ENCODE measurements around the gene OR2L13. TPM values are rescaled to one million over a fixed set of nuclear protein-coding genes. Genes with fewer than 3 reads are reported as not detected.

The OR2L13 gene
- total and polyA plus RNA-seq, 2 donors (not counting 1 experiment from before 2014, with no cell fraction given) = 0.73 TPM; not detected in 1

DNA sequence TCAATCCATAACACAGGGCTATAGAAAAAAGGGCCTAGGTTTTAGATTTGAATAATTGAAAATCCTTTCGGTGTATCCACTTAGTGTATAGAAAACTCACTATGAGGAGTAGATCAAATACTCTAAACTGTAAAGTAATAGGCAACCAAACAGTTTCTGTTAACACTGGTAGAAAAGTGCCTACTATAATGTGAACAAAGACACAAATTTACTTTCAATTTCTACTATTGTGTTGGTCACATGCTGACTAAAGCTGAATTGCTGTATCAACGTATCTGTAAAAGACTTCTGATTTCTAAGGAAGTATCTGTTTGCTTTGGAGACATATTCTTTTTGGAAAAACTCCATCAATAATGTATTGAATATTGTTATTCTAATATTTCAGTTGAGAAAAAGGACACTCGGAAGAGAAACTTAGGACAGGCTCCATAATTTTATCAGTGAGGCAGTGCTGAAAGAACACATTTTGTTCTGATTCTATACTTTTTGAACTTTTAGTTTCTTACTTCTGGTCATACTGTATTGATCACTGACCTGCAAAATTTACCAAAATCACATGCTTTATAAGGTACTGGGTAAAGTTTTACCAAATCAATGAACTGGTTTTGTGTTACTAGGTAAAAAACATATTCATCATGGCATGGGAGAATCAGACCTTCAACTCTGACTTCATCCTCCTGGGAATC is 49.7 kb downstream of the OR2L13 start, which contains the start of gene OR2M5:
OR2M5 (plus strand) TSS at position 636 of the 686 bp plus-strand sequence; CDS start at position 636, 0 bp downstream.
- POLR2A ChIA-PET = no interaction called here
- peaks cover 9% of the 10 kb centered on the region for H3K9me3 Mint-ChIP-seq (ENCODE audit: insufficient read depth)
- H3K4me1 ChIP-seq (ENCODE audit: control insufficient read depth in 2 of 2, insufficient read depth in 2 of 2, low read length in 2 of 2) = peaks cover 2 to 9% of the 10 kb centered on the region in 2 donors
- H3K4me3 Mint-ChIP-seq = no peak within 1 kb of the TSS
- peaks cover 10% of the 10 kb centered on the region for H3K4me1 Mint-ChIP-seq
- no peak for DNase-seq
- H3K27me3 Mint-ChIP-seq = no peaks in the 10 kb centered on the region
- no peaks in the 10 kb centered on the region for H3K27me3 ChIP-seq (replicated peaks in 1 of 4; ENCODE audit: control extremely low read depth in 1 of 4, control insufficient read depth in 3 of 4, insufficient read depth in 4 of 4, low read length in 3 of 4)
- no peaks in the 10 kb centered on the region for H3K36me3 ChIP-seq (replicated peaks in 1 of 2; ENCODE audit: control extremely low read depth in 1 of 2, control insufficient read depth in 1 of 2, extremely low read depth in 1 of 2, insufficient read depth in 2 of 2, low read length in 1 of 2)
- no peak within 1 kb of the TSS for H3K9ac ChIP-seq (ENCODE audit: low read length)
- H4K20me1 ChIP-seq (ENCODE audit: control insufficient read depth, insufficient read depth, low read length, poor library complexity, severe bottlenecking) = no peaks in the 10 kb centered on the region
- H2AFZ ChIP-seq (ENCODE audit: insufficient read depth, low read depth, low read length, poor library complexity, severe bottlenecking) = no peak within 1 kb of the TSS
- TF ChIP-seq EZH2 (IDR thresholded peaks at IDR 0.05; ENCODE audit: borderline replicate concordance, insufficient read depth, low read depth, low read length, poor library complexity, severe bottlenecking) = no peak
- TF ChIP-seq, protein P1, sequence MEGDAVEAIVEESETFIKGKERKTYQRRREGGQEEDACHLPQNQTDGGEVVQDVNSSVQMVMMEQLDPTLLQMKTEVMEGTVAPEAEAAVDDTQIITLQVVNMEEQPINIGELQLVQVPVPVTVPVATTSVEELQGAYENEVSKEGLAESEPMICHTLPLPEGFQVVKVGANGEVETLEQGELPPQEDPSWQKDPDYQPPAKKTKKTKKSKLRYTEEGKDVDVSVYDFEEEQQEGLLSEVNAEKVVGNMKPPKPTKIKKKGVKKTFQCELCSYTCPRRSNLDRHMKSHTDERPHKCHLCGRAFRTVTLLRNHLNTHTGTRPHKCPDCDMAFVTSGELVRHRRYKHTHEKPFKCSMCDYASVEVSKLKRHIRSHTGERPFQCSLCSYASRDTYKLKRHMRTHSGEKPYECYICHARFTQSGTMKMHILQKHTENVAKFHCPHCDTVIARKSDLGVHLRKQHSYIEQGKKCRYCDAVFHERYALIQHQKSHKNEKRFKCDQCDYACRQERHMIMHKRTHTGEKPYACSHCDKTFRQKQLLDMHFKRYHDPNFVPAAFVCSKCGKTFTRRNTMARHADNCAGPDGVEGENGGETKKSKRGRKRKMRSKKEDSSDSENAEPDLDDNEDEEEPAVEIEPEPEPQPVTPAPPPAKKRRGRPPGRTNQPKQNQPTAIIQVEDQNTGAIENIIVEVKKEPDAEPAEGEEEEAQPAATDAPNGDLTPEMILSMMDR (IDR thresholded peaks at IDR 0.05) = no peak
- H3K4me3 ChIP-seq (ENCODE audit: control extremely low read depth in 1 of 5, extremely low read depth in 1 of 5, insufficient read depth in 1 of 5, low read depth in 2 of 5, low read length in 4 of 5) = no peak within 1 kb of the TSS
- H3K27ac Mint-ChIP-seq = no peak within 1 kb of the TSS
- no peak for ATAC-seq (ENCODE audit: low read depth)
- WGBS (ENCODE audit: insufficient coverage) = no CpG with 5 or more reads among the region's 3 CpGs
- intact Hi-C loops (cut with micrococcal nuclease) = no loop called here
- H3K4me2 ChIP-seq (replicated peaks; ENCODE audit: low read depth, low read length, poor library complexity, severe bottlenecking) = no peak within 1 kb of the TSS
- H3K27ac ChIP-seq (ENCODE audit: low read length in 2 of 2) = no peak within 1 kb of the TSS
- H3K79me2 ChIP-seq (ENCODE audit: control insufficient read depth, insufficient read depth, low read length) = no peaks in the 10 kb centered on the region
- H3K9me3 ChIP-seq (ENCODE audit: control extremely low read depth in 1 of 3, control insufficient read depth in 2 of 3, insufficient read depth in 1 of 3, low read length in 2 of 3) = no peaks in the 10 kb centered on the region
- CTCF ChIA-PET = no interaction called here

Small RNA genes within 50 kb of the gene (small RNA-seq; reads per million reads assigned to genes)
- gene RF00019 (ENCODE audit: insufficient read length, low read depth, low replicate concordance) = not detected

Other genes with a start within 250 kb of the OR2L13 start
- 0.68 and 0.84 TPM in 2 replicates for gene TRIM58, start 238.0 kb upstream of the OR2L13 start, total RNA-seq
- 1.5 and 1.6 TPM in 2 replicates for gene TRIM58, start 238.0 kb upstream of the OR2L13 start, polyA plus RNA-seq
- gene OR2W3, start 199.6 kb upstream of the OR2L13 start, total RNA-seq = 0.34 TPM in 1 of 2 replicates, not detected in the other
- 1.5 and 2.5 TPM in 2 replicates for gene OR2W3, start 199.6 kb upstream of the OR2L13 start, polyA plus RNA-seq
- gene OR2T8, start 174.9 kb upstream of the OR2L13 start, total RNA-seq = not detected in 2 replicates
- gene OR2T8, start 174.9 kb upstream of the OR2L13 start, polyA plus RNA-seq = 0.67 TPM in 1 of 2 replicates, not detected in the other
- gene OR2AJ1, start 170.3 kb upstream of the OR2L13 start, total RNA-seq = not detected in 2 replicates
- gene OR2AJ1, start 170.3 kb upstream of the OR2L13 start, polyA plus RNA-seq = not detected in 2 replicates
- 0.44 and 0.94 TPM in 2 replicates for gene OR2L8, start 146.3 kb upstream of the OR2L13 start, total RNA-seq
- 0.20 TPM in 1 of 2 replicates, not detected in the other for gene OR2L8, start 146.3 kb upstream of the OR2L13 start, polyA plus RNA-seq
- gene OR2AK2, start 130.0 kb upstream of the OR2L13 start, total RNA-seq = 0.39 and 0.61 TPM in 2 replicates
- 0.27 and 0.60 TPM in 2 replicates for gene OR2AK2, start 130.0 kb upstream of the OR2L13 start, polyA plus RNA-seq
- gene OR2L5, start 81.5 kb upstream of the OR2L13 start, total RNA-seq = 0.27 TPM in 1 of 2 replicates, not detected in the other
- 0.09 and 0.13 TPM in 2 replicates for gene OR2L5, start 81.5 kb upstream of the OR2L13 start, polyA plus RNA-seq
- 0.44 and 0.52 TPM in 2 replicates for gene OR2L2, start 65.1 kb upstream of the OR2L13 start, total RNA-seq
- gene OR2L2, start 65.1 kb upstream of the OR2L13 start, polyA plus RNA-seq = 0.72 and 1.7 TPM in 2 replicates
- 0.10 TPM in 1 of 2 replicates, not detected in the other for gene OR2L3, start 48.3 kb upstream of the OR2L13 start, total RNA-seq
- gene OR2L3, start 48.3 kb upstream of the OR2L13 start, polyA plus RNA-seq = 0.17 and 0.42 TPM in 2 replicates
- not detected in 2 replicates for gene OR2M5, start 50.0 kb downstream of the OR2L13 start, total RNA-seq
- not detected in 2 replicates for gene OR2M5, start 50.0 kb downstream of the OR2L13 start, polyA plus RNA-seq
- not detected in 2 replicates for gene OR2M2, start 79.6 kb downstream of the OR2L13 start, total RNA-seq
- not detected in 2 replicates for gene OR2M2, start 79.6 kb downstream of the OR2L13 start, polyA plus RNA-seq
- gene OR2M3, start 102.1 kb downstream of the OR2L13 start, total RNA-seq = not detected in 2 replicates
- gene OR2M3, start 102.1 kb downstream of the OR2L13 start, polyA plus RNA-seq = not detected in 2 replicates
- gene OR2M4, start 136.2 kb downstream of the OR2L13 start, total RNA-seq = not detected in 2 replicates
- 0.01 TPM in 1 of 2 replicates, not detected in the other for gene OR2M4, start 136.2 kb downstream of the OR2L13 start, polyA plus RNA-seq
- gene OR2T33, start 182.8 kb downstream of the OR2L13 start, total RNA-seq = not detected in 2 replicates
- gene OR2T33, start 182.8 kb downstream of the OR2L13 start, polyA plus RNA-seq = not detected in 2 replicates
- not detected in 2 replicates for gene OR2T12, start 208.2 kb downstream of the OR2L13 start, total RNA-seq
- not detected in 2 replicates for gene OR2T12, start 208.2 kb downstream of the OR2L13 start, polyA plus RNA-seq
- gene OR2M7, start 229.4 kb downstream of the OR2L13 start, total RNA-seq = not detected in 2 replicates
- gene OR2M7, start 229.4 kb downstream of the OR2L13 start, polyA plus RNA-seq = not detected in 2 replicates

Measured in B cell (primary cell).